CD4-positive, alpha-beta memory T cell (primary cell): ENCODE results near the gene HM13. TPM values are rescaled to one million over a fixed set of nuclear protein-coding genes. Genes with fewer than 3 reads are reported as not detected.
A peak's percentile ranks its signal among the peaks of the same experiment; 100 is the strongest.

ENCODE experiments used
- CTCF ChIA-PET: fragments of 350-600 bp; sonication (Branson Sonifier 250); formaldehyde crosslinking; loops from one replicate; lab custom pipeline; 2021; ENCODE audit warnings: inconsistent platforms; ENCODE audit not compliant: partially characterized antibody; lab: Charles Lee
- POLR2A ChIA-PET: fragments of 350-600 bp; sonication (Branson Sonifier 250); formaldehyde crosslinking; loops from one replicate; lab custom pipeline; 2021; ENCODE audit not compliant: partially characterized antibody; lab: Charles Lee
- DNase-seq, 5 donors: peaks; one replicate each; pipeline versions ENCODE4 v3.0.0 to v3.0.0-alpha.2; 2020 to 2022; ENCODE audit warnings: mixed read lengths in 1 of 5
- H3K27ac ChIP-seq: one replicate; pipeline ENCODE4 v1.7.0; 2013; ENCODE audit warnings: low read depth, low read length
- H3K27me3 ChIP-seq: 2 replicates; pipeline ENCODE4 v1.7.0; 2013; ENCODE audit warnings: mild to moderate bottlenecking, low read length, moderate library complexity; ENCODE audit not compliant: insufficient read depth
- H3K36me3 ChIP-seq: 2 replicates; pipeline ENCODE4 v1.7.0; 2013; ENCODE audit warnings: mild to moderate bottlenecking, low read length, moderate library complexity; ENCODE audit not compliant: insufficient read depth
- H3K4me1 ChIP-seq: 2 replicates; pipeline ENCODE4 v1.7.0; 2013; ENCODE audit warnings: mild to moderate bottlenecking, low read length, moderate library complexity; ENCODE audit not compliant: insufficient read depth
- H3K4me3 ChIP-seq, 2 donors: one replicate each; pipeline ENCODE4 v1.7.0; 2013; ENCODE audit warnings: low read length in 2 of 2, mild to moderate bottlenecking in 1 of 2
- H3K9me3 ChIP-seq, 2 donors: one replicate each; pipeline ENCODE4 v1.7.0; 2013; ENCODE audit warnings: low read length in 2 of 2, control low read depth in 1 of 2; ENCODE audit not compliant: control insufficient read depth in 1 of 2
- H3K27ac Mint-ChIP-seq, 7 donors: one replicate each; pipeline ENCODE4 v1.8.0; 2020 to 2021; ENCODE audit warnings: mixed read lengths in 7 of 7, mild to moderate bottlenecking in 6 of 7, inconsistent platforms in 3 of 7, moderate library complexity in 3 of 7
- H3K27me3 Mint-ChIP-seq, 2 donors: one replicate each; pipeline ENCODE4 v1.8.0; 2020 to 2021; ENCODE audit warnings: mixed read lengths in 2 of 2
- H3K36me3 Mint-ChIP-seq, 2 donors: one replicate each; pipeline ENCODE4 v1.8.0; 2020 to 2021; ENCODE audit warnings: mixed read lengths in 2 of 2, inconsistent platforms in 1 of 2, mild to moderate bottlenecking in 1 of 2
- H3K4me1 Mint-ChIP-seq, 4 donors: one replicate each; pipeline ENCODE4 v1.8.0; 2020 to 2021; ENCODE audit warnings: mixed read lengths in 4 of 4, mild to moderate bottlenecking in 1 of 4
- H3K4me3 Mint-ChIP-seq, 8 donors: one replicate each; pipeline ENCODE4 v1.8.0; 2020 to 2021; ENCODE audit warnings: mixed read lengths in 8 of 8, mild to moderate bottlenecking in 7 of 8, moderate library complexity in 6 of 8, inconsistent platforms in 3 of 8
- H3K9me3 Mint-ChIP-seq, 8 donors: one replicate each; pipeline ENCODE4 v1.8.0; 2020 to 2021; ENCODE audit warnings: mixed read lengths in 8 of 8, mild to moderate bottlenecking in 5 of 8, inconsistent platforms in 3 of 8, moderate library complexity in 1 of 8
- intact Hi-C: fragments of 100-400 bp; cut with micrococcal nuclease; formaldehyde crosslinking; loops from one replicate; pipeline ENCODE4 v1.15.1; 2023
- polyA plus RNA-seq, 2 donors: library from polyadenylated mRNA; unstranded; fragments of 300-500 nt; fragmentation: Illumina TruSeq; gene quantifications; one replicate each; pipeline ENCODE4 v1.2.3, GENCODE V29; 2021
- total RNA-seq, 2 experiments: library from RNA; stranded (reverse); gene quantifications; one replicate each; pipeline ENCODE4 v1.2.3, GENCODE V29; 2021

Gene HM13
- total and polyA plus RNA-seq, 4 experiments from 2014 or later: 133 to 171 (median 161) TPM

GRCh38 chr20:31566658-31567379 is 52.6 kb downstream of the HM13 start:
- H3K27me3 Mint-ChIP-seq: no peaks in the 10 kb centered on the region
- peaks cover 2 to 18% (median 10%) of the 10 kb centered on the region in 4 donors for H3K4me1 Mint-ChIP-seq
- peaks cover 35% of the 10 kb centered on the region for H3K36me3 ChIP-seq
- intact Hi-C loops: no loop called here
- no peaks in the 10 kb centered on the region for H3K9me3 Mint-ChIP-seq
- no peaks in the 10 kb centered on the region for H3K9me3 ChIP-seq
- peaks cover 7% of the 10 kb centered on the region for H3K4me1 ChIP-seq
- CTCF ChIA-PET: interaction anchor here (1.1 to 35.9 kb wide), 7 partner anchors 8 to 156 kb away, joined by 3 to 1094 read pairs (median 15); partner anchors contain the start of genes BCL2L1 and ID1
- H3K27ac Mint-ChIP-seq: peak overlapping the region in 5 of 7 donors; percentile 12 to 90 (median 57)
- H3K4me3 ChIP-seq: no peak overlapping the region
- H3K36me3 Mint-ChIP-seq: peaks cover 7 to 34% of the 10 kb centered on the region in 2 donors
- DNase-seq: no peak
- no peak overlapping the region for H3K27ac ChIP-seq
- H3K27me3 ChIP-seq: no peaks in the 10 kb centered on the region
- peak overlapping the region in 1 of 8 donors; percentile 3 for H3K4me3 Mint-ChIP-seq
- POLR2A ChIA-PET: interaction anchor here (0.6 to 5.9 kb wide), 3 partner anchors 38 to 126 kb away, joined by 3 to 32 read pairs (median 26); partner anchors contain the start of gene ID1

GRCh38 chr20:31567380-31567720 is 53.1 kb downstream of the HM13 start:
- Mint-ChIP-seq H3K4me3 (no peak overlapping the region), H3K36me3 (peaks cover 4 to 33% of the 10 kb centered on the region in 2 donors), H3K27me3 (no peaks in the 10 kb centered on the region), H3K27ac (peak overlapping the region in 4 of 7 donors; percentile 12 to 72 (median 32)), H3K9me3 (no peaks in the 10 kb centered on the region), H3K4me1 (peaks cover 6 to 24% (median 14%) of the 10 kb centered on the region in 4 donors)
- ChIA-PET POLR2A (interaction anchor here (4.3 to 5.9 kb wide), 2 partner anchors 37 to 45 kb away, joined by 26 to 32 read pairs; partner anchors contain the start of gene ID1), CTCF (interaction anchor here (0.7 to 35.9 kb wide), 8 partner anchors 9 to 156 kb away, joined by 3 to 1094 read pairs (median 10); partner anchors contain the start of genes BCL2L1 and ID1)
- intact Hi-C loops: no loop called here
- Histone ChIP-seq H3K9me3 (no peaks in the 10 kb centered on the region), H3K36me3 (peaks cover 30% of the 10 kb centered on the region), H3K27ac (no peak overlapping the region), H3K4me1 (peaks cover 10% of the 10 kb centered on the region), H3K27me3 (no peaks in the 10 kb centered on the region), H3K4me3 (no peak overlapping the region)
- DNase-seq: no peak

DNA sequence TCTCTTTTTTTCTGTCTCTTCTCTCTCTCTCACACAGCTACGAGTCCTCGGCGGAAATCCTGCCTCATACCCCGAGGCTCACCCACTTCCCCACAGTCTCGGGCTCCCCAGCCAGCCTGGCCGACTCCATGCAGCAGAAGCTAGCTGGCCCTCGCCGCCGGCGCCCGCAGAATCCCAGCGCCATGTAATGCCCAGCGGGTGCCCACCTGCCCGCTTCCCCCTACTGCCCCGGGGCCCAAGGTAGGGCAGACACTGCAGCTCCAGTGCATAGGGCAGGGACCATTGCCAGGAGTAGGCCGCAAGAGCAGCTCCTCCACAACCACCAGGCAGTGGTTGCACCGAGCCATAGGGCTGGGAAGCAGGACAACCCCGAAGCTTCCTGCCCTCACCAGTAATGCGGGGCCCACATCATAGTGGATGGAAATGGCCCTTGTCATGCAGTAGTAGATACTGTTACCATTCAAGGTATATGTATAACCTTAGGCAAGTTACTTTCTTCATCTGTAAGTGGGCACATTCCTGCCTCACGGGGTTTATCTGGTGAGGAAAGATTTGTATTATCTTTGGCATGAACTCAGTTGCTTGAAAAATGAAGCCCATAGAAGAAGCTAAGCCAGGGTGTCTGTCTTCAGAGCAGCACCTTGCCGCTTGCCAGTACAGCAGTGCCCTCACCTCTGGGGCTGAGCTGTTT is 53.9 kb downstream of the HM13 start:
- peak overlapping the region in 5 of 7 donors; percentile 32 to 62 (median 53) for H3K27ac Mint-ChIP-seq
- intact Hi-C loops: no loop called here

DNA sequence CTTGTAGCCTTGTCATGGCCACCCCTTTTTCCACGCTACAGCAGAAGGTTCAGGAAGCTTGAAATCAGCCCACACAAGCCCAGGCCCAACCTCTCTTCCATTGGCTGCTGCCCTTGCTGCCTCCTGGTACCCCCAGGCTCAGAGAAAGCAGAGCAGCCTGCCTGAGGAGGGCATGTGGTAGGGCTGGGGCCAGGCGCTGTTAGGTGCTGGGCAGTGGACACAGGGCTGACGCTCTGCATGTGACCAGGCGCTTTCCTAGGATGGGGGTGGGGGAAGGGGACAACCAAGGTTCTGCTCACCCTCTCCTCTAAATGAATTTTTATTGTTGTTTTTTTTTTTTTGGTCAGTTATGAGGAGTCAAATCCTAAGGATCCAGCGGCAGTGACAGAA is 54.5 kb downstream of the HM13 start:
- intact Hi-C loops: loop anchor here (1.0 kb wide), 2 partner anchors 8 to 44 kb away; no protein-coding TSS in a partner anchor

More for the DNA sequence above, 53.9 kb downstream of the HM13 start:
- H3K27me3 Mint-ChIP-seq: no peaks in the 10 kb centered on the region
- Histone ChIP-seq H3K4me3 (no peak overlapping the region), H3K9me3 (no peaks in the 10 kb centered on the region), H3K27me3 (no peaks in the 10 kb centered on the region), H3K27ac (no peak overlapping the region), H3K4me1 (peaks cover 15% of the 10 kb centered on the region), H3K36me3 (peaks cover 22% of the 10 kb centered on the region)
- no peak for DNase-seq
- peaks cover 0 to 27% of the 10 kb centered on the region in 2 donors for H3K36me3 Mint-ChIP-seq
- ChIA-PET POLR2A (interaction anchor here (4.3 to 5.9 kb wide), 2 partner anchors 37 to 44 kb away, joined by 26 to 32 read pairs; partner anchors contain the start of gene ID1), CTCF (interaction anchor here (0.7 to 35.9 kb wide), 12 partner anchors 10 to 155 kb away, joined by 3 to 1094 read pairs (median 4); partner anchors contain the start of genes BCL2L1 and ID1)
- H3K4me3 Mint-ChIP-seq: no peak overlapping the region
- no peaks in the 10 kb centered on the region for H3K9me3 Mint-ChIP-seq
- H3K4me1 Mint-ChIP-seq: peaks cover 7 to 29% (median 16%) of the 10 kb centered on the region in 4 donors

GRCh38 chr20:31569163-31570020 is 55.1 kb downstream of the HM13 start:
- peak; percentile 44 to 59 (median 54) for DNase-seq
- peak overlapping the region in 2 of 8 donors; percentile 15 to 64 for H3K4me3 Mint-ChIP-seq

More for the DNA sequence above, 54.5 kb downstream of the HM13 start:
- DNase-seq: no peak
- H3K9me3 ChIP-seq: no peaks in the 10 kb centered on the region
- no peak overlapping the region for H3K27ac ChIP-seq
- peaks cover 0 to 26% of the 10 kb centered on the region in 2 donors for H3K36me3 Mint-ChIP-seq
- peak overlapping the region in 1 of 8 donors; percentile 64 for H3K4me3 Mint-ChIP-seq
- POLR2A ChIA-PET: interaction anchor here (1.3 to 5.9 kb wide), 3 partner anchors 8 to 44 kb away, joined by 3 to 32 read pairs (median 26); partner anchors contain the start of gene ID1
- H3K4me3 ChIP-seq: no peak overlapping the region
- H3K4me1 ChIP-seq: peaks cover 20% of the 10 kb centered on the region
- H3K27me3 ChIP-seq: no peaks in the 10 kb centered on the region
- peaks cover 22% of the 10 kb centered on the region for H3K36me3 ChIP-seq
- no peaks in the 10 kb centered on the region for H3K9me3 Mint-ChIP-seq
- H3K27me3 Mint-ChIP-seq: no peaks in the 10 kb centered on the region
- peaks cover 10 to 34% (median 20%) of the 10 kb centered on the region in 4 donors for H3K4me1 Mint-ChIP-seq
- peak overlapping the region in 6 of 7 donors; percentile 22 to 60 (median 38) for H3K27ac Mint-ChIP-seq
- CTCF ChIA-PET: interaction anchor here (0.7 to 35.9 kb wide), 12 partner anchors 9 to 154 kb away, joined by 3 to 1094 read pairs (median 8); partner anchors contain the start of genes BCL2L1 and ID1

DNA sequence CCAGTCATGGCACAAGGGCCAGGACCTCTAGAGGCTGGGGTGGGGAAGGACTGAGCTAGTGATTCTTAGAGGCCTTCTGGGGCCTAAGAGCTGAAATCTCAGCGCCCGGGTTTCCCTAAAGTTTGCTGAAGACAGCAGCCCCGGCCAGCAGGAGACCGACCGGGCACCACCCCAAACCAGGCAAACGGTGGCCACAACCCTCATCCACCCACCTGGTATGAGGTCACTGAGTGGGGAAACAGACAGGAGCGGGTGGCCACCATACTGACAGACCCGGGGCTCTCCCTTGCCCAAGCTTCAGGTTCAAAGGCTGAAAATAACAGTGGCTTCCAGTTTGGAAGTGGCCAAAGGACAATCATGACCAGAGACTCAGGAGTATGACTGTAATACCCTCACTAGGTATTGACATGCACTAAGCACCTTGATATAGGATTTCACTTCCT is 55.8 kb downstream of the HM13 start:
- Mint-ChIP-seq H3K27me3 (no peaks in the 10 kb centered on the region), H3K4me3 (peak overlapping the region in 1 of 8 donors; percentile 15), H3K4me1 (peaks cover 13 to 37% (median 23%) of the 10 kb centered on the region in 4 donors), H3K9me3 (no peaks in the 10 kb centered on the region), H3K36me3 (peaks cover 0 to 20% of the 10 kb centered on the region in 2 donors), H3K27ac (peak overlapping the region in 4 of 7 donors; percentile 60 to 87 (median 70))
- DNase-seq: no peak
- Histone ChIP-seq H3K27me3 (no peaks in the 10 kb centered on the region), H3K27ac (peak overlapping the region; percentile 5), H3K4me3 (no peak overlapping the region), H3K4me1 (peaks cover 21% of the 10 kb centered on the region), H3K36me3 (peaks cover 17% of the 10 kb centered on the region), H3K9me3 (no peaks in the 10 kb centered on the region)
- intact Hi-C loops: no loop called here
- POLR2A ChIA-PET: interaction anchor here (1.1 to 5.9 kb wide), 4 partner anchors 9 to 42 kb away, joined by 3 to 32 read pairs (median 14); partner anchors contain the start of gene ID1
- CTCF ChIA-PET: interaction anchor here (1.0 to 35.9 kb wide), 9 partner anchors 8 to 153 kb away, joined by 3 to 1094 read pairs (median 12); partner anchors contain the start of genes BCL2L1 and ID1

More at GRCh38 chr20:31569163-31570020, 55.1 kb downstream of the HM13 start:
- ChIA-PET CTCF (interaction anchor here (0.7 to 35.9 kb wide), 13 partner anchors 9 to 154 kb away, joined by 3 to 1094 read pairs (median 5); partner anchors contain the start of genes BCL2L1 and ID1), POLR2A (interaction anchor here (1.1 to 5.9 kb wide), 4 partner anchors 8 to 43 kb away, joined by 3 to 32 read pairs (median 14); partner anchors contain the start of gene ID1)
- Mint-ChIP-seq H3K36me3 (peaks cover 0 to 22% of the 10 kb centered on the region in 2 donors), H3K27ac (peak overlapping the region in 6 of 7 donors; percentile 53 to 87 (median 69)), H3K9me3 (no peaks in the 10 kb centered on the region), H3K4me1 (peaks cover 13 to 37% (median 23%) of the 10 kb centered on the region in 4 donors), H3K27me3 (no peaks in the 10 kb centered on the region)
- Histone ChIP-seq H3K27ac (peak overlapping the region; percentile 5), H3K27me3 (no peaks in the 10 kb centered on the region), H3K4me3 (no peak overlapping the region), H3K4me1 (peaks cover 21% of the 10 kb centered on the region), H3K9me3 (no peaks in the 10 kb centered on the region), H3K36me3 (peaks cover 17% of the 10 kb centered on the region)
- intact Hi-C loops: loop anchor here (1.0 kb wide), 2 partner anchors 9 to 43 kb away; no protein-coding TSS in a partner anchor
